ENCODE results near the gene KREMEN1.

DNA sequence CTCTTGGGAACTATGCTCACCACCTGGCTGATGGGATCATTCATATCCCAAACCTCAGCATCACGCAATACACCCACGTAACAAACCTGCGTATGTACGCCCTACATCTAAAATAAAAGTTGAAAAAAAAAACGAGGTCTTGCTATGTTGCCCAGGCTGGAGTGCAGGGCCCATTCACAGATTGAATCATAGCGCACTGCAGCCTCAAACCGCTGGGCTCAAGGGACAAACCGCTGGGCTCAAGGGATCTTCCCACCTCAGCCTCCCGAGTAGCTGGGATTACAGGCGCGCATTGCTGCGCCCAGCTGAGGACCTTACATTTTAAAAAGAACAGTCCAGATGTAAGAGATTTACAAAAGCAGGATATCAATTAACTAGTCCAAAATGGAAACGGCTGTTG lies 91.0 kb downstream of the KREMEN1 start:
- TF ChIP-seq, protein P1, sequence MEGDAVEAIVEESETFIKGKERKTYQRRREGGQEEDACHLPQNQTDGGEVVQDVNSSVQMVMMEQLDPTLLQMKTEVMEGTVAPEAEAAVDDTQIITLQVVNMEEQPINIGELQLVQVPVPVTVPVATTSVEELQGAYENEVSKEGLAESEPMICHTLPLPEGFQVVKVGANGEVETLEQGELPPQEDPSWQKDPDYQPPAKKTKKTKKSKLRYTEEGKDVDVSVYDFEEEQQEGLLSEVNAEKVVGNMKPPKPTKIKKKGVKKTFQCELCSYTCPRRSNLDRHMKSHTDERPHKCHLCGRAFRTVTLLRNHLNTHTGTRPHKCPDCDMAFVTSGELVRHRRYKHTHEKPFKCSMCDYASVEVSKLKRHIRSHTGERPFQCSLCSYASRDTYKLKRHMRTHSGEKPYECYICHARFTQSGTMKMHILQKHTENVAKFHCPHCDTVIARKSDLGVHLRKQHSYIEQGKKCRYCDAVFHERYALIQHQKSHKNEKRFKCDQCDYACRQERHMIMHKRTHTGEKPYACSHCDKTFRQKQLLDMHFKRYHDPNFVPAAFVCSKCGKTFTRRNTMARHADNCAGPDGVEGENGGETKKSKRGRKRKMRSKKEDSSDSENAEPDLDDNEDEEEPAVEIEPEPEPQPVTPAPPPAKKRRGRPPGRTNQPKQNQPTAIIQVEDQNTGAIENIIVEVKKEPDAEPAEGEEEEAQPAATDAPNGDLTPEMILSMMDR (IDR thresholded peaks at IDR 0.05; ENCODE audit: poor library complexity) = no peak
- no peak for TF ChIP-seq EZH2 (IDR thresholded peaks at IDR 0.05; ENCODE audit: borderline replicate concordance)
